T-helper 2 cell treated with Interferon-gamma antibody and Interleukin-4, amounts not matched to agents 5 μg/mL and 100 μg/mL, for 36 hours (primary cell): ENCODE data around the gene PPCDC.

Experiments
- DNase-seq: peaks from one replicate; pipeline ENCODE4 v3.0.0; 2021; ENCODE audit warnings: low spot score
- H3K27ac Mint-ChIP-seq: one replicate; pipeline ENCODE4 v1.8.0; 2021; ENCODE audit warnings: mild to moderate bottlenecking, mixed read lengths
- H3K27me3 Mint-ChIP-seq: one replicate; pipeline ENCODE4 v1.8.0; 2021; ENCODE audit warnings: low read depth, mixed read lengths
- H3K36me3 Mint-ChIP-seq: one replicate; pipeline ENCODE4 v1.8.0; 2021; ENCODE audit warnings: low read depth, mixed read lengths
- H3K4me1 Mint-ChIP-seq: one replicate; pipeline ENCODE4 v1.8.0; 2021; ENCODE audit warnings: low read depth, mixed read lengths
- H3K4me3 Mint-ChIP-seq: one replicate; pipeline ENCODE4 v1.8.0; 2022; ENCODE audit warnings: mild to moderate bottlenecking, moderate library complexity, mixed read lengths
- H3K9me3 Mint-ChIP-seq: one replicate; pipeline ENCODE4 v1.8.0; 2021; ENCODE audit warnings: mixed read lengths

Gene PPCDC

GRCh38 chr15:75056036-75056435 is 32.6 kb downstream of the PPCDC start:
- Mint-ChIP-seq H3K4me3 (no peak overlapping the region), H3K27ac (peak overlapping the region; percentile 52), H3K27me3 (no peaks in the 10 kb centered on the region), H3K36me3 (peaks cover 25% of the 10 kb centered on the region), H3K4me1 (peaks cover 38% of the 10 kb centered on the region), H3K9me3 (no peaks in the 10 kb centered on the region)
- DNase-seq = no peak

GRCh38 chr15:75058127-75058905 is 34.9 kb downstream of the PPCDC start:
- no peak for DNase-seq
- no peaks in the 10 kb centered on the region for H3K27me3 Mint-ChIP-seq
- peaks cover 48% of the 10 kb centered on the region for H3K4me1 Mint-ChIP-seq
- H3K36me3 Mint-ChIP-seq = peaks cover 29% of the 10 kb centered on the region
- no peak overlapping the region for H3K4me3 Mint-ChIP-seq
- H3K27ac Mint-ChIP-seq = peak overlapping the region; percentile 27
- no peaks in the 10 kb centered on the region for H3K9me3 Mint-ChIP-seq

- Mint-ChIP-seq H3K27ac (no peak overlapping the region), H3K4me1 (peaks cover 46% of the 10 kb centered on the region), H3K4me3 (no peak overlapping the region), H3K9me3 (no peaks in the 10 kb centered on the region), H3K36me3 (peaks cover 34% of the 10 kb centered on the region), H3K27me3 (no peaks in the 10 kb centered on the region)
- DNase-seq = no peak
These were observed 36.2 kb downstream of the PPCDC start for GRCh38 chr15:75059607-75060006.

- Mint-ChIP-seq H3K9me3 (peaks cover 8% of the 10 kb centered on the region), H3K4me3 (peak overlapping the region; percentile 44), H3K27ac (peak overlapping the region; percentile 73), H3K4me1 (peaks cover 54% of the 10 kb centered on the region), H3K36me3 (peaks cover 38% of the 10 kb centered on the region), H3K27me3 (no peaks in the 10 kb centered on the region)
- DNase-seq = peak; percentile 58
These were observed 37.9 kb downstream of the PPCDC start for GRCh38 chr15:75061272-75061671.

GRCh38 chr15:75062706-75063105 is 39.3 kb downstream of the PPCDC start:
- DNase-seq = no peak

GRCh38 chr15:75063338-75063737 is 39.9 kb downstream of the PPCDC start:
- peaks cover 11% of the 10 kb centered on the region for H3K9me3 Mint-ChIP-seq
- no peak overlapping the region for H3K4me3 Mint-ChIP-seq
- no peak overlapping the region for H3K27ac Mint-ChIP-seq
- peaks cover 47% of the 10 kb centered on the region for H3K36me3 Mint-ChIP-seq
- no peak for DNase-seq
- H3K4me1 Mint-ChIP-seq = peaks cover 64% of the 10 kb centered on the region
- H3K27me3 Mint-ChIP-seq = no peaks in the 10 kb centered on the region

More at GRCh38 chr15:75062706-75063105, 39.3 kb downstream of the PPCDC start:
- peaks cover 11% of the 10 kb centered on the region for H3K9me3 Mint-ChIP-seq
- no peak overlapping the region for H3K27ac Mint-ChIP-seq
- H3K36me3 Mint-ChIP-seq = peaks cover 45% of the 10 kb centered on the region
- no peaks in the 10 kb centered on the region for H3K27me3 Mint-ChIP-seq
- H3K4me3 Mint-ChIP-seq = no peak overlapping the region
- H3K4me1 Mint-ChIP-seq = peaks cover 64% of the 10 kb centered on the region

- no peak for DNase-seq
- Mint-ChIP-seq H3K9me3 (peaks cover 11% of the 10 kb centered on the region), H3K27ac (peak overlapping the region; percentile 41), H3K36me3 (peaks cover 46% of the 10 kb centered on the region), H3K4me1 (peaks cover 65% of the 10 kb centered on the region), H3K4me3 (no peak overlapping the region), H3K27me3 (no peaks in the 10 kb centered on the region)
These were observed 40.5 kb downstream of the PPCDC start for GRCh38 chr15:75063889-75064288.

GRCh38 chr15:75064846-75065245 is 41.5 kb downstream of the PPCDC start:
- H3K4me3 Mint-ChIP-seq = no peak overlapping the region
- peaks cover 73% of the 10 kb centered on the region for H3K4me1 Mint-ChIP-seq
- no peaks in the 10 kb centered on the region for H3K27me3 Mint-ChIP-seq
- no peak for DNase-seq
- peaks cover 11% of the 10 kb centered on the region for H3K9me3 Mint-ChIP-seq
- peak overlapping the region; percentile 97 for H3K27ac Mint-ChIP-seq
- H3K36me3 Mint-ChIP-seq = peaks cover 50% of the 10 kb centered on the region

GRCh38 chr15:75065467-75065850 is 42.1 kb downstream of the PPCDC start:
- Mint-ChIP-seq H3K9me3 (peaks cover 11% of the 10 kb centered on the region), H3K4me1 (peaks cover 77% of the 10 kb centered on the region), H3K36me3 (peaks cover 55% of the 10 kb centered on the region), H3K4me3 (peak overlapping the region; percentile 60), H3K27me3 (no peaks in the 10 kb centered on the region), H3K27ac (peak overlapping the region; percentile 97)
- DNase-seq = no peak

GRCh38 chr15:75065851-75066509 is 42.6 kb downstream of the PPCDC start:
- peaks cover 56% of the 10 kb centered on the region for H3K36me3 Mint-ChIP-seq
- peaks cover 11% of the 10 kb centered on the region for H3K9me3 Mint-ChIP-seq
- H3K4me1 Mint-ChIP-seq = peaks cover 80% of the 10 kb centered on the region
- H3K27ac Mint-ChIP-seq = peak overlapping the region; percentile 97
- peak overlapping the region; percentile 60 for H3K4me3 Mint-ChIP-seq
- no peaks in the 10 kb centered on the region for H3K27me3 Mint-ChIP-seq
- DNase-seq = no peak

- Mint-ChIP-seq H3K36me3 (peaks cover 56% of the 10 kb centered on the region), H3K27me3 (no peaks in the 10 kb centered on the region)
These were observed 43.9 kb downstream of the PPCDC start for GRCh38 chr15:75067123-75067830.

GRCh38 chr15:75068748-75069147 is 45.4 kb downstream of the PPCDC start:
- DNase-seq = no peak
- H3K36me3 Mint-ChIP-seq = peaks cover 56% of the 10 kb centered on the region
- peaks cover 83% of the 10 kb centered on the region for H3K4me1 Mint-ChIP-seq
- peak overlapping the region; percentile 9 for H3K4me3 Mint-ChIP-seq
- H3K27me3 Mint-ChIP-seq = no peaks in the 10 kb centered on the region
- H3K9me3 Mint-ChIP-seq = peaks cover 16% of the 10 kb centered on the region
- H3K27ac Mint-ChIP-seq = peak overlapping the region; percentile 97

More at GRCh38 chr15:75067123-75067830, 43.9 kb downstream of the PPCDC start:
- peak overlapping the region; percentile 97 for H3K27ac Mint-ChIP-seq
- peak overlapping the region; percentile 85 for H3K4me3 Mint-ChIP-seq
- peaks cover 83% of the 10 kb centered on the region for H3K4me1 Mint-ChIP-seq
- DNase-seq = peak; percentile 86
- H3K9me3 Mint-ChIP-seq = peaks cover 16% of the 10 kb centered on the region

GRCh38 chr15:75069301-75069925 is 46.0 kb downstream of the PPCDC start:
- Mint-ChIP-seq H3K4me1 (peaks cover 78% of the 10 kb centered on the region), H3K27ac (peak overlapping the region; percentile 97), H3K27me3 (no peaks in the 10 kb centered on the region), H3K36me3 (peaks cover 51% of the 10 kb centered on the region), H3K4me3 (peak overlapping the region; percentile 61), H3K9me3 (peaks cover 16% of the 10 kb centered on the region)
- no peak for DNase-seq
